Gastroesophageal sphincter (tissue), 3 donors: Measurements from ENCODE around the gene CHN1.

Source experiments
- EP300 ChIP-seq: sonication (generic); formaldehyde crosslinking; IDR thresholded peaks from one replicate; pipeline ENCODE4 v1.6.1; 2017; ENCODE audit warnings: antibody characterized with exemption, mild to moderate bottlenecking
- TF ChIP-seq, protein P1 (sequence below), 4 experiments: fragments of 200-600 bp in 2 of 4; fragments of 450-650 bp in 2 of 4; sonication (generic) in 1 of 4; IDR thresholded peaks; one replicate each; pipeline ENCODE4 v1.5.1; 2017 to 2019; ENCODE audit warnings: antibody characterized with exemption in 4 of 4, mild to moderate bottlenecking in 2 of 4, moderate library complexity in 2 of 4

DNA sequence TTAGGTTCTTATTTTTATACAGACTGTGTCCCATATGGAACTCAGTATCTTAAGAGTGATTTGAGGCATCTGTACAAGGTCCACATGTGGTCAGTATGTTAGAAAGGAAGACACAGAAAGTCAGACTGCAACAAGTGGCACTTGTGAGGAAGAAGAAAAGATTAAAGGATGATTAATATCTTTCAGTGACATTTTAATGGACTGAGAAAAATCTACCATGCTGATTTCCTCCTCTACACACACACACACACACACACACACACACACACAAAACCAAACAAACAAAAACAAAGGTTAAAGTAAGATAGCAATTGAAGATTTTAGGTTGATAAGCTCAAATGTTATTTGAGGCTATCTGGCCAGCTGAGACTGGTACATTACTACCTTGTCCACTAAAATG lies 146.4 kb downstream of the CHN1 start:
- TF ChIP-seq, protein P1, sequence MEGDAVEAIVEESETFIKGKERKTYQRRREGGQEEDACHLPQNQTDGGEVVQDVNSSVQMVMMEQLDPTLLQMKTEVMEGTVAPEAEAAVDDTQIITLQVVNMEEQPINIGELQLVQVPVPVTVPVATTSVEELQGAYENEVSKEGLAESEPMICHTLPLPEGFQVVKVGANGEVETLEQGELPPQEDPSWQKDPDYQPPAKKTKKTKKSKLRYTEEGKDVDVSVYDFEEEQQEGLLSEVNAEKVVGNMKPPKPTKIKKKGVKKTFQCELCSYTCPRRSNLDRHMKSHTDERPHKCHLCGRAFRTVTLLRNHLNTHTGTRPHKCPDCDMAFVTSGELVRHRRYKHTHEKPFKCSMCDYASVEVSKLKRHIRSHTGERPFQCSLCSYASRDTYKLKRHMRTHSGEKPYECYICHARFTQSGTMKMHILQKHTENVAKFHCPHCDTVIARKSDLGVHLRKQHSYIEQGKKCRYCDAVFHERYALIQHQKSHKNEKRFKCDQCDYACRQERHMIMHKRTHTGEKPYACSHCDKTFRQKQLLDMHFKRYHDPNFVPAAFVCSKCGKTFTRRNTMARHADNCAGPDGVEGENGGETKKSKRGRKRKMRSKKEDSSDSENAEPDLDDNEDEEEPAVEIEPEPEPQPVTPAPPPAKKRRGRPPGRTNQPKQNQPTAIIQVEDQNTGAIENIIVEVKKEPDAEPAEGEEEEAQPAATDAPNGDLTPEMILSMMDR (IDR thresholded peaks at IDR 0.05) = no peak
- TF ChIP-seq EP300 = no peak
